GM20431 (cell line): ENCODE measurements around the gene GARRE1.
"Not testable (repeated sequence)": the region's sequence is repeated elsewhere in the genome, so short reads cannot be mapped to it uniquely, and the experiment has no call there.

Experiments
- in situ Hi-C: fragments of 300-500 bp; cut with MseI, MboI; formaldehyde crosslinking; loops from one replicate; pipeline ENCODE4 v1.15.0; 2020; ENCODE audit warnings: low sequenced_read_pairs; ENCODE audit not compliant: unreplicated experiment

The GARRE1 gene, protein sequence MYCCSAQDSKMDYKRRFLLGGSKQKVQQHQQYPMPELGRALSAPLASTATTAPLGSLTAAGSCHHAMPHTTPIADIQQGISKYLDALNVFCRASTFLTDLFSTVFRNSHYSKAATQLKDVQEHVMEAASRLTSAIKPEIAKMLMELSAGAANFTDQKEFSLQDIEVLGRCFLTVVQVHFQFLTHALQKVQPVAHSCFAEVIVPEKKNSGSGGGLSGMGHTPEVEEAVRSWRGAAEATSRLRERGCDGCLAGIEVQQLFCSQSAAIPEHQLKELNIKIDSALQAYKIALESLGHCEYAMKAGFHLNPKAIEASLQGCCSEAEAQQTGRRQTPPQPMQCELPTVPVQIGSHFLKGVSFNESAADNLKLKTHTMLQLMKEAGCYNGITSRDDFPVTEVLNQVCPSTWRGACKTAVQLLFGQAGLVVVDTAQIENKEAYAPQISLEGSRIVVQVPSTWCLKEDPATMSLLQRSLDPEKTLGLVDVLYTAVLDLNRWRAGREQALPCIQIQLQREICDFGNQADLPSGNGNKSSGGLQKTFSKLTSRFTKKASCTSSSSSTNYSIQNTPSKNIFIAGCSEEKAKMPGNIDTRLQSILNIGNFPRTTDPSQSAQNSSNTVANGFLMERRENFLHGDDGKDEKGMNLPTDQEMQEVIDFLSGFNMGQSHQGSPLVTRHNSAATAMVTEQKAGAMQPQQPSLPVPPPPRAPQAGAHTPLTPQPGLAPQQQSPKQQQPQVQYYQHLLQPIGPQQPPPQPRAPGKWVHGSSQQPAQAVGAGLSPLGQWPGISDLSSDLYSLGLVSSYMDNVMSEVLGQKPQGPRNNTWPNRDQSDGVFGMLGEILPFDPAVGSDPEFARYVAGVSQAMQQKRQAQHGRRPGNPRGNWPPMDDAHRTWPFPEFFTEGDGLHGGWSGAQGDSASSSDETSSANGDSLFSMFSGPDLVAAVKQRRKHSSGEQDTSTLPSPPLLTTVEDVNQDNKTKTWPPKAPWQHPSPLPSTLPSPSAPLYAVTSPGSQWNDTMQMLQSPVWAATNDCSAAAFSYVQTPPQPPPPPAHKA (N-terminal part only)

DNA sequence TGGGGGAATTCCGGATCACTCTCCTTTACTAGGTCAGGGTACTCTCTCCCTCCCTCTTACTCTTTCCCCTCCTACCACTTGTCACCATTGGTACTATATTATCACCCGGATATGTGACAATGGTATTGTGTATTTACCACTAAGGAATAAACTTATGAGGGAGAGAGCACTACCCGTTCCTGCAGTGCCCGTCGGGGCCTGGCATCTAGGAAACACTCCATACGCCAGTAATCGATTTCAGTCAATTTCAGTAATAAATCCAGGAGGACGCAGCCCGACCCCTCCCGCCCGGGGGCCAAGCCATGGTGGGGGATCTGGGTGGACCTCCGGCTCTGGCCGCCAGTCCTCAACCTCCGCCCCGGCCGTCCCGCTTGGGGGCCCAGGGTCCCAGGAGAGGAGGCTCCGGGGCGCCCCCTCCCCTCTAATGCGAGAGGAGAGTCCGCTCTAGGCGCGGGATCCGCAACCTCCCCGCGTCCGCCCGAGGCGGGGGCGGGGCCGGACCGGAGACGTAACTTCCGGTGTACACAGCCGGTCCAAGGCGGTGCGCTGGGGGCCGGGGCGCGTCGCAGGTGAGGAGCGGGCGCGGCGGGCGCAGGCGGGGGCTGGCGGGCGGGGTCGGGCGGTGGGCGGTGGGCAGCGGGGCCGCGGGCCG, at the start of gene GARRE1:
TSS of gene GARRE1 (plus strand) at position 509 of the 652 bp plus-strand sequence. CDS start 45,920 bp downstream, outside the sequence.
- in situ Hi-C loops: no loop called here

DNA sequence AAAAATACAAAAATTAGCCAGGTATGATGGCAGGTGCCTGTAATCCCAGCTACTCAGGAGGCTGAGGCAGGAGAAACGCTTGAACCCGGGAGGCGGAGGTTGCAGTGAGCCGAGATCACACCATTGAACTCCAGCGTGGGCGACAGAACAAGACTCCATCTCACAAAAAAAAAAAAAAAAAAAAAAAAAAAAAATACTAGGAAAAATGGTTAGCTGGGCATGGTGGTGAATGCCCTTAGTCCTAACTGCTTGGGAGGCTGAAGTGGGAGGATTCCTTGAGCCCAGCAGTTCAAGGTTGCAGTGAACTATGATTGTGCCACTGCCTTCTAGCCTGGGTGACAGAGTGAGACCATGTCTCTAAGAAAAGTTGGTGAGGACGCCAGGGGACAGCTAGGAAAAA, 49.0 kb upstream of the GARRE1 start:
- in situ Hi-C loops: not testable (repeated sequence)

DNA sequence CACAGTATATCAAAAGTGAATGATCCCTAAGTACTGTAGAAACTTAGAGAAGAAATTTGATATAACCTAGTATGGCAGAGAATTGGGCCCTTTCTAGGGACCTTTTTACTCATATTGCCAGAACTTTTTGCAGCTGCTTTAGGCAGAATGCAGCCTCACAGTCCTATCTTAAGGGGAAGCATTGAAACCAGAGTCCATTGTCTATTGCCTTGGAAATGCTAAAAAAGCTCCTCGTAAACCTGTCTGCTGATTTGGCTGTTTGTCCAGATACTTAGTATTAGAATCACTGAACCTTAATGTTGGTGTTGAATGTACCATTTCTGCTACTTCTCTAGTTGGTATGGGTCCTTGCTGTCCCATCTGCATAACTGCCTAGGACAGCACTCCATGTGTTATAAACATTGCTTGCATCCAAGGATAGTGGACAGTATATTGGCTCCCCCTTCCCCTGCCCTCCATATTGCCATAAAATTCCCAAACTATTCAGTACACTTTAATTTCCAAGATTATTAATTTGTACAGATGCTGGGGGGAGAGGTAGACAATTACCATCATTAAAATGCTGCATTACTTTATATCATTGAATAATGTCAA, 46.0 kb upstream of the GARRE1 start:
- in situ Hi-C loops: no loop called here

DNA sequence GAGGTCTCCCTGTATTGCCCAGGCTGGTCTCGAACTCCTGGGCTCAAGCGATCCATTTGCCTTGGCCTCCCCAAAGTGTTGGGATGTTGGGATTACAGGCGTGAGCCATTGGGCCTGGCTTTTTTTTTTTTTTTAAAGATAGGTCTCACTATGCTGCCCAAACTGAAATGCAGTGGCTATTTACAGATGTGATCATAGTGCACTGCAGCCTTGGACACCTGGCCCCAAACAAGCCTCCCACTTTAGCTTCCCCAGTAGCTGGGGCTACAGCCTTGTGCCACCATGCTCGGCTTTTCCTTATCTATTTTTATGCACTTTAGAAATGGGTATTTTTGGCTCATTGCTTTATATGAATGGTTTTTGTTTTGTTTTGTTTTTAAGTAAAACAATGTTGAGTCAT, 44.6 kb upstream of the GARRE1 start:
- in situ Hi-C loops: no loop called here

DNA sequence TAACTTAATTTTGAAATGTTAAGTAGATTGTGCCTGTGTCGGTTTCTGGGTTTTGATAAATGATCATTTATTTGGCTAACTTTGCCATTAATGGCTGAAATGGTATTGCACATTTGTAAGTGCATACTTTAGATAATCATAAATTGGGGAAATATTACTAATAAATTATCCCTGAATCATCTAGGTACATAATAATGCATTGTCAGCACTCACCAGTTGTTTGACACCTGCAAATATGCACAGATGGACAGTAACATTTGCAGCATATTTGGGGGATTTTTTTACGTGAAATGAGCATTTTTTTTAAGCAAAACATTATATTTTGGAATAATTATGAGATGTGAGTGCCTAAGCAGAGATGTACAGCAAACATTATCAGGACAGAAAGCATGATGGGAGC, 41.1 kb upstream of the GARRE1 start:
- in situ Hi-C loops: no loop called here

DNA sequence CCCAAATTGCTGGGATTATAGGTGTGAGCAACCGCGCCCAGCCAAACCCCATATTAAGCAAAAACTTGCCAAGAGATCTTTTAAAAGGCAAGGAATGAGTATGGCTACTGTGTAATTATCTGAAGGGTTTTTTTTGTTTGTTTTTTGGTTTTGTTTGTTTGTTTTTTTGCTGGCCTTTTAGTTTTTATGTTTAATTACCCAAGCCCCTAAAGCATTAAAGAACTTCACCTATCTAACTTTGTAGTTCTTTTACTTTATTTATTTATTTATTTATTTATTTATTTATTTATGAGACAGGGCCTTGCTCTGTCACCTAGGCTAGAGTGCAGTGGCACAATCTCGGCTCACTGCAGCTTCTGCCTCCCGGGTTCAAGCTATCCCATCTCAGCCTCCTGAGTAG, 40.3 kb upstream of the GARRE1 start:
- in situ Hi-C loops: no loop called here

DNA sequence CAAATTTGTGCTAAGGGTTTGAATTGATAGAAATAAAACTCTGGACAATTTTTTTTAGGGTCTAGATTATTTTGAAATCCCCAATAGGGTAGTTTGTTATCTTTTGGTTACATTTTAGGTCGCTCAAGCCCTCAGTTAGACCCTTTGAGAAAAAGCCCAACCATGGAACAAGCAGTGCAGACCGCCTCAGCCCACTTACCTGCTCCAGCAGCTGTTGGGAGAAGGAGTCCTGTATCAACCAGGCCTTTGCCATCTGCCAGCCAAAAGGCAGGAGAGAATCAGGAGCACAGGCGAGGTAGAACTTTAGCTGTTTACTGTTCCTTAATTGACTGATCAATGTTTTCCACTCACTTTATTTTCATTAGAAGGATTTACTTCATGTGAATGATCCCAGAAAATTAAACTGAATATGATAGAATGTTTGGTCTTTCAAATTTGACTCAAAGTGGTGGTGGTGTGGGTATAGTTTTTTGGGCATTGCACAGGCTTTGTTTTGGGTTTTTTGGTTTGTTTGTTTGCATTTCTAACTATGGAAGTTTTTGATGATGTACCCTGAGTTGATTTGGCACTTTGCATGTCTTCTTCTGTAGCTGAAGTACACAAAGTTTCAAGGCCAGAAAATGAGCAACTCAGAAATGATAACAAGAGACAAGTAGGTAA, 39.2 kb upstream of the GARRE1 start:
- in situ Hi-C loops: no loop called here

DNA sequence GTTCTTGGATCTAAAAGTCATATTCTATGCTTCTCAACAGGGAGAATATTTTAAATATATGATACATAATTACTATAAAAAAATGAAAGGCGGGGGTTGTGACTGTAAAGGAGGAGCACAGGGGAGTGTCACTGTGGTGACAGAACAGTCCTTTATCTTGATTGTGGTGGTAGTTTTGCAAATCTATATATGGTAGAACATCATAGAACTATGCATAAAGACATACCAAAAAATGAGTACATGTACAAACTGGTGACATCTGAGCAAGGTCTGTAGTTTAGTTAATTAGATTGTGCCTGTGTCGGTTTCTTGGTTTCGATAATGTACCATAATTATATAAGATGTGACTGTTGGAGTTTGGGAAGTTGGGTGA, 38.7 kb upstream of the GARRE1 start:
- in situ Hi-C loops: no loop called here

DNA sequence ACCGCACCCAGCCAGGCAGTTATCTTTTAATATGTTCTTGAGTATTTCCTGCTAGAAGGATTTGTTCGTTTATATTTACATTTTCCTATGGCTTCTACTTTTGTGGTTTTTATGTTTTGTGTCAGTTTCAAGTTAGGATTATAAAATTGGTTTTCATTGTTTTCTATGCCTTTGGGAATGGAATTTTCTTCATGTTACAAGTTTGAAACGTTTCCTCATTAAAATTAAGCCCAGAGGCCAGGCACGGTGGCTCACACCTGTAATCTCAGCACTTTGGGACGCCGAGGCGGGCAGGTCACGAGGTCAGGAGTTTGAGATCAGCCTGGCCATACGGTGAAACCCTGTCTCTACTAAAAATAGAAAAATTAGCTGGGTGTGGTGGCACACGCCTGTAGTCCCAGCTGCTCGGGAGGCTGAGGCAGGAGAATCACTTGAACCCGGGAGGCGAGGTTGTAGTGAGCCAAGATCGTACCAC, 37.6 kb upstream of the GARRE1 start:
- in situ Hi-C loops: not testable (repeated sequence)

DNA sequence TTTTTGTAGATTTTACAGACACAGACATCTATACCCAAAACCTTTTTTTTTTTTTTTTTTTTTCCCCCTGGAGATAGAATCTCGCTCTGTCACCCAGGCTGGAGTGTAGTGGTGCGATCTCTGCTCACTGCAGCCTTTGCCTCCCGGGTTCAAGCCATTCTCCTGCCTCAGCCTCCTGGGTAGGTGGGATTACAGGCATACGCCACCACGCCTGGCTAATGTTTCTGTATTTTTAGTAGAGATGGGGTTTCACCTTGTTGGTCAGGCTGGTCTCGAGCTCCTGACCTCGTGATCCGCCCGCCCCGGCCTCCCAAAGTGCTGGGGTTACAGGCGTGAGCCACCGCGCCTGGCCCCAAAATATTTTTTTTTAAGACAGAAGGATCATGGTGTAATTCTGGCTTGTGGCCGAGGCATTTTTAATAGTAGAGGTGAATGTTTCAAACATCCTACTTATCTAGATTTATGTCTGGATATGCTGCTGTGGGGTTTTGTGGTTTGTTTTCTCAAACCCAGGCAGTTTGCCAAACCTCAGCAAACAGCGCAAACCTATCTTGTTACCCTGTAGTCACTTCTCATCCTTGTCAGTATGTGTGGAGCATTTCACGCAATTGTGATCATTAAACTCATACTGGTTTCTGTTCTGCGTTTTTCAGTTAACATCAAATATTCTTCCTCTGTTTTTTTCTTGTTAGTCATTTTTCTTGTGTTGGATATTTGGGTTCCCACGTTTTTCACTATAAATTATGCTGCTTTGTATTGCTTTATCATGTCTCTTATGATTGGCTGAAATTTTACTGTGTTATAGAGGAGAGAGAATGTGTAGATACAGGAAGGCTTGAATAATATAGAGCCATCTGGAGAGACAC, 36.2 kb upstream of the GARRE1 start:
- in situ Hi-C loops: no loop called here

DNA sequence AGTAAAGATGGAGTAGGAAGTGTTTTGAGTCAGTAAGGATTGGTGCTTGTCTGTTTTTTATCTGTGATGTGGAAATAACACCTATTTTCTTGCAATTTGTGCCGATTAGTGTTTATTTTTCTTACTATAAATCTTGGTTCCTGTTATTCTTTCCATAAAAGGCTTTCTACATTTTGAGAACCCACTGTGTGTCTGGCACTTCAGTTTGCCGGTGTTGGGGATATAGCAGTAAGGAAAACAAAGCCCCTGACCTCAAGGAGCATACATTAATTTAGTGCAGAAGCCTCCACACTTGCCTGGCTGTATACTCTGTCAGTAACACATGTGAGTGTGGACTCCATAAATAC, 35.6 kb upstream of the GARRE1 start:
- in situ Hi-C loops: no loop called here

DNA sequence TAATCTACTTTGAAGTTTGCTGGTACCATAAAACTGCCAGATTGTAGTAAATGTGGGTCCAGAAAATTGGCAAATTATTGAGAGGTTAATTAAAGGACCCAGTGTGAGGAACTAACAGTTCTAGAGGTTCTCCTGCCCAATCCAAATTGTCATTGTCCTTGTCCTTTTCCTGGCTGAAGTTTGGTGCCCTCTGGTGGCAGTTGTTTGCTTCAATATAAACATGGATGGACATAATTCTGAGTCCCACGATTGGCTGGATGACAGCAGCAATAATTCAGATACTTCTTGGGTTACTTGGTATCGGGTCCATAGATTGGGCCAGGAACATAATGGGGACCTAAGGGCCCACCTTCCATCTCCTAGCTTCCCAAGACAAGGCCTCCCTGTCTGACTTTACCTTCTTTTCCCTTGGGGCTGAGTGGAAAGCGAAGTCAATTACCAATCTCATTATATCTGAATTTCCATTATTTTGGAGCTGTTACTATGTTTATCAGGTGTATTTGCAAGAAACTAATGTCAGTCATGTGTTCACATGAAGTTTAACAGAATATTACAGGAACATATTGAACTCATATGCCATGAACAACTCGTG, 33.8 kb upstream of the GARRE1 start:
- in situ Hi-C loops: no loop called here

DNA sequence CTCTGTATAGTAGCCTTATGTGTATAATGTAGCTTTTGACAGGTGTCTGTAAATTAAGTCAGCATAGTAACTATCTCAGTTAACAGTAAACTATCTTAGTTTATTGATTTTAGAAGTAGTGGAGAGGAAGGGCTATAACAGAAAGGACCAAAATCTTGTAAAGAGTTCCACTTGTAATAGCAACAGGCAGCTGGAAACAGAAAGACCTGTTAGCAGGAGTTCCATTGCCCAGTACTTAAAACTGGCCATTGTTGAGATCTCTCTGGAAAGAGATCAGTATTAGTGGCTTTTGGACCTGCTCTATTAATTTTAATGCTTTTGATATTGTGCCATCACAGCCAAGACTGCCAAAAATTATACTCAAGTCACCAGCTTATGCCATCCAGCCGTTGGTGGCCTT, 32.0 kb upstream of the GARRE1 start:
- in situ Hi-C loops: no loop called here

DNA sequence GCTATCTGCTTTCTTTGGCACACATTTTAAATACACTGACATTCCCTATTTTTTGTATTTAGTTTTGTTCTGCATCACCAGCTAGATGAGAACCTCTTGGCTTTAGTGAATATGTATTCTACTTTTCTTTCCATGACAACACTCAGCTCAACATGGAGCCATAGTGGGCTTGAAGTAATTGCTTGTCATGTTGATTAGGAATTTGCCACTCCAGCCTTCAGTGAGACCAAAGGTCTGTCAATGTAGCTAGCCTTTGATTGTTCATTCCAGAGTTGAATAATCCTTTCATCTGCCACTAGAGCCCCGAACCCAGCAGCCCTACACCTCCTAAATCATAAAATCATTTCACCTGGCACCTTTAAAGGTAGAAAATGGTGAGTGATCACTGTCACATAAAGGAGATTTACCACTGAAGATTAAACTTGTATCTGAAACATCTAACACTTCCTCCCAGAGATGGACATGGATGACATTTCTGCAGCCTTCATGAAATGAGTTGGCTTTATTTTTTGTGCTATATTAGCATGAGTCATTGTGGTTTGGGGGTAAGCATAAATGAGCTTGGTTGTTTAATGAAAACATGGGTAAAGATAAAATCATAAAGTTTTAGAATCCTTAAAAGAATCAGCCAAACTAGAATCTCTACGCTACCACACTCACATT, 29.2 kb upstream of the GARRE1 start:
- in situ Hi-C loops: no loop called here

DNA sequence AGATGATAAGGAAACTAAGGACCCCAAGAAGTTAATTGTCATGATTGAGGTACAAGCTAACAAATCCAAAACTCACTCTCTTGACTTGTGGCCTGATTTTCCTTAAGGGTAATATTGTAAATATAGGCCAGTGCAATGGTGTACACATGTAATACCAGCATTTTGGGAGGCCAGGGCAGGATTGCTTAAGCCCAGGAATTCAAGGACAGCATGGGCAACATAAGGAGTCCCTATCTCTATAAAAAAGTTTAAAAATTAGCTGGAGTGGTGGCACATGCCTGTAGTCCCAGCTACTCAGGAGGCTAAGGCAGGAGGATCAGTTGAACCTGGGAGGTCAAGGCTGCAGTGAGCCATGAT, 28.7 kb upstream of the GARRE1 start:
- in situ Hi-C loops: no loop called here

DNA sequence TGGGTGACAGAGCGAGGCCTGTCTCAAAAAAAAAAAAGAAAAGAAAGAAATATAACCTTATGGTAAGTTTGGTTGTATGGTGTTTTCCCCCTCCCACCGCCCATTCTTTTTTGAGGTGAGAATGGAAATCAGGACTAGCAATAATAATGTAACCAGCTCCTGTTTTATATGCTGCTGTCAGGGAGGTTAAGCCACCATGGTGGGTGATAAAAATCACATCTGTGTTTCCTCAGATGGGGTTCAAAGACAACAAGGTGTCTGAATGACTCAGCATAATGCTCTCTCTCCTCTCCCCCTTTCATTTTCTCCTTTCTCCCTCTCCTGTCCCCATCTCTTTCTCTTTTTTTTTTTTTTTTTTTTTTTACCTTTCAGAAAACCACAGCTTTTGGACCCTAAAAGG, 28.3 kb upstream of the GARRE1 start:
- in situ Hi-C loops: no loop called here

DNA sequence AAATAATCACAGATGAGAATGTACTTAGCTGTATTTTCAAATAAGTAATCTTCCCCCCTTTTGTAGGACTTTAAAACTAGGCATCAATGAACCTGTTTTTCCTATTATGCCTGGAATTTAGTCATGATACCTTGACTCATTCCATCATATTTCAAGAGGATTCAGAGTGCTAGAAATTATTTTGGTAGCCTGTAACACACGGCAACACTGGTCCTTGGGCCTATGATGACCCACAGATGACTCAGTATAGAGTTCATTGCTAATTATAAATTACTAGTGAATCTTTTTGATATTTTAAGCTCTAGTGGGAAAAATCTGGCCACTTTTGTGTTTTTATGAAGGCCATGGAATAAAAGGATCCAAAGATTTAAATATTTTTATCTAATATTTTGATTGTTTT, 26.0 kb upstream of the GARRE1 start:
- in situ Hi-C loops: no loop called here

DNA sequence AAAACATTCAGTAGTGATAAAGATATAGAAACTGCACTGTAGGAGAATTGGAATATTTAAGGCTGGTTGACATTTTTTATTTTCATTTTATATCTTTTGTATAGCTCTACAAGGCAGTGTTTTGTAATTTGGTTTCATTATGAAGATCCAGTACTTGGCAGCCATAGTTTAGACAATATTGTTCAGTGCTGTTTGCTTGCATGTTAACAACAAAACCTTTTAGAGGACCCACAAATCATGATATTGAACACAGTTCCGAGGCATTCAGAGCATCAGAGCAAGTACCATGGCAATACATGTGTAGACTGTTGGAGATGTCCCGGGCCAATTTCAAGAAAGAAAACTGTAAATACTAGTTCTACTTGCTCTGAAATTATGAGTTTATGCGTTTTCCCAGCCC, 25.6 kb upstream of the GARRE1 start:
- in situ Hi-C loops: no loop called here
